22Rv1 (cell line): ENCODE measurements around the gene TYROBP.
"Not testable (repeated sequence)": the region's sequence is repeated elsewhere in the genome, so short reads cannot be mapped to it uniquely, and the experiment has no call there.

Experiments
- H3K27ac ChIP-seq: fragments of 450-650 bp; 2 replicates; pipeline ENCODE4 v1.5.1; 2017
- ZFX ChIP-seq: fragments of 450-650 bp; IDR thresholded peaks from 2 replicates; pipeline ENCODE4 v1.6.1; 2017; ENCODE audit warnings: antibody characterized with exemption, borderline replicate concordance
- TF ChIP-seq, protein P1 (sequence below): fragments of 450-650 bp; IDR thresholded peaks from 2 replicates; pipeline ENCODE4 v1.5.1; 2017; ENCODE audit warnings: mild to moderate bottlenecking

The TYROBP gene

DNA sequence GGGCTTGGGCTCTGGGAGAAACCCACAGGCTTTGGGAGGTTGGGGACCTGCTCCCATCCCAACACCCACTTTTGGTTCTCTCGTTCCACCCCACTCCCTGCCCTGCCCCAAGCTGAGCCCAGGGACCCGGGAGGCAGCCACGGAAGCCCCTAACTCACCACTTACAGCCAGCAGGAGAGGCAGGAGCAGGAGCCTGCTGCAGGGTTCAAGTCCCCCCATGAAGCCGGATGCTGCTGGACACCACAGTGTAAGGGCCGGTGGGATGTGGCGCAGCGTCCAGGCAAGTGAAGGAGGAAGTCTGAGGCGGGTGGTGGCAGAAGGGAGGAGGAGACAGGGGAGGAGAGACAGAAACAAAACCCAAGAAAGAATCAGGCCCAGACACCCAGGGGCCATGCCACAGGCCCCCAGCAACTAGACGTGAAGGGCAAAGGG, at the start of gene TYROBP:
TYROBP (minus strand) TSS at position 286 of the 432 bp plus-strand sequence; CDS start at position 219, 67 bp downstream.
- TF ChIP-seq ZFX = no peak
- TF ChIP-seq, protein P1, sequence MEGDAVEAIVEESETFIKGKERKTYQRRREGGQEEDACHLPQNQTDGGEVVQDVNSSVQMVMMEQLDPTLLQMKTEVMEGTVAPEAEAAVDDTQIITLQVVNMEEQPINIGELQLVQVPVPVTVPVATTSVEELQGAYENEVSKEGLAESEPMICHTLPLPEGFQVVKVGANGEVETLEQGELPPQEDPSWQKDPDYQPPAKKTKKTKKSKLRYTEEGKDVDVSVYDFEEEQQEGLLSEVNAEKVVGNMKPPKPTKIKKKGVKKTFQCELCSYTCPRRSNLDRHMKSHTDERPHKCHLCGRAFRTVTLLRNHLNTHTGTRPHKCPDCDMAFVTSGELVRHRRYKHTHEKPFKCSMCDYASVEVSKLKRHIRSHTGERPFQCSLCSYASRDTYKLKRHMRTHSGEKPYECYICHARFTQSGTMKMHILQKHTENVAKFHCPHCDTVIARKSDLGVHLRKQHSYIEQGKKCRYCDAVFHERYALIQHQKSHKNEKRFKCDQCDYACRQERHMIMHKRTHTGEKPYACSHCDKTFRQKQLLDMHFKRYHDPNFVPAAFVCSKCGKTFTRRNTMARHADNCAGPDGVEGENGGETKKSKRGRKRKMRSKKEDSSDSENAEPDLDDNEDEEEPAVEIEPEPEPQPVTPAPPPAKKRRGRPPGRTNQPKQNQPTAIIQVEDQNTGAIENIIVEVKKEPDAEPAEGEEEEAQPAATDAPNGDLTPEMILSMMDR = no peak
- no peak within 1 kb of the TSS for H3K27ac ChIP-seq

DNA sequence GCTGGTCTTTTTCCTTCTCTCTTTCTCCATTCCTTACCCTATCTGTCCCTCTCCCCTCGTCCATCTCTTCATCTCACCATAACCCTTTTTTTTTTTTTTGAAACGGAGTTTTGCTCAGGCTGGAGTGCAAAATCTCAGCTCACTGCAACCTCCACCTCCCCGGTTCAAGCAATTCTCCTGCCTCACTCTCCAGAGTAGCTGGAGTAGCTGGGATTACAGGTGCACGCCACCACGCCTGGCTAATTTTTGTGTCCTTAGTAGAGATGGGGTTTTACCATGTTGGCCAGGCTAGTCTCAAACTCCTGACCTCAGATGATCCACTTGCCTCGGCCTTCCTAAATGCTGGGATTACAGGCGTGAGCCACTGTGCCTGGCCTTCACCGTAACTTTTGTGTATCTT, 49.3 kb upstream of the TYROBP start:
- H3K27ac ChIP-seq = not testable (repeated sequence)

DNA sequence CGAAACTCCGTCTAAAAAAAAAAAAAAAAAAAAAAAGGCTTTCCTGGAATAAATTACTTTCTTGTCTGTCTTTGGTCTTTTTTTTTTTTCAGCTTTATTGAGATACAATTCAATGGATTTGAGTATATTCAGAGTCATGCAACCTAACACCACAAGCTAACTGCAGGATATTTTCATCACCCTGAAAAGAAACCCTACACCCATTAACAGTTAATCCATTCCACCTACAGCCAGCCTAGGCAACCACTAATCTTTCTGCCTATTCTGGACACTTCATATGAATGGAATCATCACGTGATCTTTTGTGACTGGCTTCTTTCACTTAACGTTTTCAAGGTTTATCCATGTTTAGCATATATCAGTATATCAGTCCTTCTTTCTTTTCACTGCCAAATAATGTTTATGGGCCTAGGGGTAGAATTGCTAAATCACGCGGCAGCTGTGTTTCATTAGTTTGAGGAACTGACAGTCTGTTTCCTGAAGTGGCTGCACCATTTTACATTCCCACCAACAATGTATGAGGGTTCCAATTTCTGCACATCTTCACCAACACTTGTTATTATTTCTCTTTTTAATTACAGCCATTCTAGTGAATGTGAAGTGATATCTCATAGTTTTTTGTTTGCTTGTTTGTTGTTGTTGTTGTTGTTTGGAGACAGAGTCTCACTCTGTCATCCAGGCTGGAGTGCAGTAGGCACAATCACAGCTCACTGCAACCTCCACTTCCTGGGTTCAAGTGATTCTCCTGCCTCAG, 48.0 kb upstream of the TYROBP start:
- TF ChIP-seq, protein P1 = no peak
- no peak for TF ChIP-seq ZFX
- H3K27ac ChIP-seq = no peak overlapping the region

DNA sequence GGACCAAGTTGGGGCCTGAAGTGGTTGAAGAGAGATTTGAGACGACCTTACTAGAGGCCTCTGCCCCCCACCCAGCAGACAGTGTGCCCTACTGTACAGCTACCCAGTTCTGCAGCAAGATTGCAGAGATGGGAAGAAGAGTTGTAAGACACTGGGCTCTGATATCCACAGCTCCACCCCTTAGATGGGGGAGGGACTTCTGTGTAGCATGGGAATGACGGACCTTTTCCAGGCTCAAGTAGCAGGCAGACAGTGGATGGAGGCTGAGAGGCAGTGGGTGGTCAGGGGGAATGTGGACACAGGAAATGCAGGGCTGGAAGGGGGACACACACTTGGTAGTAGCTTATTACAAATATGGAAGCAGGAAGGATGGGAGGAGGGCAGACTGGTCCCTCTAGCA, 41.0 kb upstream of the TYROBP start:
- TF ChIP-seq ZFX = no peak
- TF ChIP-seq, protein P1 = no peak
- no peak overlapping the region for H3K27ac ChIP-seq

DNA sequence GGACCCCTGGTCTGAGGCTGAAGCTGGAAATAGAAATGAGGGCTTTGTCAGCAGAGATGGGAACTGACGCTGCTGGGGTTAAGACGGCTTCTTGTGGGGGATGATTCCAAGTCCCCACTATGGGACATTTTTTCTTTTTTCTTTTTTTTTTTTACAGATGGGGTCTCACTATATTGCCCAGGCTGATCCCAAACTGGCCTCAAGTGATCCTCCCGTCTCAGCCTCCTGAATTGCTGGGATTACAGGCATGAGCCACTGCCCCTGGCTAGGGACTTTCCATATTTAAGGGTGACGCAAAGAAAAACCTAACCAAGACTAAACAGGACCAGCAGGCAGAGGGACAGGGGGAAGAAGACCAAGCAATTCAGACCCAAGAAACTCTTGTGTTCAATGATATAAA, 38.1 kb upstream of the TYROBP start:
- TF ChIP-seq, protein P1 = no peak
- H3K27ac ChIP-seq = no peak overlapping the region

DNA sequence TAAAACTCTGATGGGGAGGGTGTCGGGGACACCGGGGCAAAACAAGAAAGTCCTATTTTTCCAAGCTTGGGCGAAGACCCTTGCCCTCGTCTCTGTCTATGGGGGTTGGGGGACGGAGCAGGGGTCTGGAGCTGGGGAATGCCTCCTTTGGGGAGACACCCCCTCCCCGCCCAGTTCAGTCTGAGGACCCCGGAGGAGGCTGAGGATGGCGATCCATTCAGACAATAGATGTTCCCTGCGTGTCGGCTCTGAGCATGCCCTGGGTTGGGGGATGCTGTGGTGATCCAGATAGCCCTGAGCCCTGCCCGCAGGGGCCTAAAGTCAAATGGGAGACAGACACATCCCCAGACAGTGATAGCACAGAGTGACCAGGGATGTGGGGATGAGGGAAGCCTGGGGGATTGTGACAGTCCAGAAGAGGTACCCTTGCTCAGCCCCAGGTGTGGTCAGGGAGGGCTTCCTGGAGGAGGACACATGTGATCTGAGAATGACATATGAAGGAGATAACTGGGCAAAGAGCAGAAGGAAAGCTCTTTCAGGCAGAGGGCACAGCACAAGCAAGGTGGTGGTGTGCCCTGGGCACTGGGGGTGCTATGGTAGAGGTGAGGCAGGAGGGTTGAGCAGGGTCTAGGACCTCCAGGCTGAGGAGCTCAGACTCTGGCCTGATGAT, 37.2 kb upstream of the TYROBP start:
- no peak overlapping the region for H3K27ac ChIP-seq
- no peak for TF ChIP-seq ZFX
- TF ChIP-seq, protein P1 = no peak

DNA sequence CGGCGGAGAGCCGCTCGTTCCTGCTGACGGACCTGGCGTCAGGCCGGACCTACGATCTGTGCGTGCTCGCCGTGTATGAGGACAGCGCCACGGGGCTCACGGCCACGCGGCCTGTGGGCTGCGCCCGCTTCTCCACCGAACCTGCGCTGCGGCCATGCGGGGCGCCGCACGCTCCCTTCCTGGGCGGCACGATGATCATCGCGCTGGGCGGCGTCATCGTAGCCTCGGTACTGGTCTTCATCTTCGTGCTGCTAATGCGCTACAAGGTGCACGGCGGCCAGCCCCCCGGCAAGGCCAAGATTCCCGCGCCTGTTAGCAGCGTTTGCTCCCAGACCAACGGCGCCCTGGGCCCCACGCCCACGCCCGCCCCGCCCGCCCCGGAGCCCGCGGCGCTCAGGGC, 36.5 kb upstream of the TYROBP start:
- no peak overlapping the region for H3K27ac ChIP-seq
- TF ChIP-seq, protein P1 = no peak
- no peak for TF ChIP-seq ZFX
